ENCODE data around the gene TTLL5.

GRCh38 chr14:75996488-75996887 lies 335.4 kb downstream of the TTLL5 start:
- TF ChIP-seq TARDBP (IDR thresholded peaks at IDR 0.05) (no peak), DEAF1 (CRISPR knock-in tag; IDR thresholded peaks at IDR 0.05) (no peak)
- TF ChIP-seq, protein P1, sequence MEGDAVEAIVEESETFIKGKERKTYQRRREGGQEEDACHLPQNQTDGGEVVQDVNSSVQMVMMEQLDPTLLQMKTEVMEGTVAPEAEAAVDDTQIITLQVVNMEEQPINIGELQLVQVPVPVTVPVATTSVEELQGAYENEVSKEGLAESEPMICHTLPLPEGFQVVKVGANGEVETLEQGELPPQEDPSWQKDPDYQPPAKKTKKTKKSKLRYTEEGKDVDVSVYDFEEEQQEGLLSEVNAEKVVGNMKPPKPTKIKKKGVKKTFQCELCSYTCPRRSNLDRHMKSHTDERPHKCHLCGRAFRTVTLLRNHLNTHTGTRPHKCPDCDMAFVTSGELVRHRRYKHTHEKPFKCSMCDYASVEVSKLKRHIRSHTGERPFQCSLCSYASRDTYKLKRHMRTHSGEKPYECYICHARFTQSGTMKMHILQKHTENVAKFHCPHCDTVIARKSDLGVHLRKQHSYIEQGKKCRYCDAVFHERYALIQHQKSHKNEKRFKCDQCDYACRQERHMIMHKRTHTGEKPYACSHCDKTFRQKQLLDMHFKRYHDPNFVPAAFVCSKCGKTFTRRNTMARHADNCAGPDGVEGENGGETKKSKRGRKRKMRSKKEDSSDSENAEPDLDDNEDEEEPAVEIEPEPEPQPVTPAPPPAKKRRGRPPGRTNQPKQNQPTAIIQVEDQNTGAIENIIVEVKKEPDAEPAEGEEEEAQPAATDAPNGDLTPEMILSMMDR (IDR thresholded peaks at IDR 0.05 in 2 of 3, conservative IDR thresholded peaks at IDR 0.05 in 1 of 3; ENCODE audit: insufficient read depth in 2 of 3, low read depth in 1 of 3, low read length in 3 of 3) = no peak
- TF ChIP-seq, protein P2, sequence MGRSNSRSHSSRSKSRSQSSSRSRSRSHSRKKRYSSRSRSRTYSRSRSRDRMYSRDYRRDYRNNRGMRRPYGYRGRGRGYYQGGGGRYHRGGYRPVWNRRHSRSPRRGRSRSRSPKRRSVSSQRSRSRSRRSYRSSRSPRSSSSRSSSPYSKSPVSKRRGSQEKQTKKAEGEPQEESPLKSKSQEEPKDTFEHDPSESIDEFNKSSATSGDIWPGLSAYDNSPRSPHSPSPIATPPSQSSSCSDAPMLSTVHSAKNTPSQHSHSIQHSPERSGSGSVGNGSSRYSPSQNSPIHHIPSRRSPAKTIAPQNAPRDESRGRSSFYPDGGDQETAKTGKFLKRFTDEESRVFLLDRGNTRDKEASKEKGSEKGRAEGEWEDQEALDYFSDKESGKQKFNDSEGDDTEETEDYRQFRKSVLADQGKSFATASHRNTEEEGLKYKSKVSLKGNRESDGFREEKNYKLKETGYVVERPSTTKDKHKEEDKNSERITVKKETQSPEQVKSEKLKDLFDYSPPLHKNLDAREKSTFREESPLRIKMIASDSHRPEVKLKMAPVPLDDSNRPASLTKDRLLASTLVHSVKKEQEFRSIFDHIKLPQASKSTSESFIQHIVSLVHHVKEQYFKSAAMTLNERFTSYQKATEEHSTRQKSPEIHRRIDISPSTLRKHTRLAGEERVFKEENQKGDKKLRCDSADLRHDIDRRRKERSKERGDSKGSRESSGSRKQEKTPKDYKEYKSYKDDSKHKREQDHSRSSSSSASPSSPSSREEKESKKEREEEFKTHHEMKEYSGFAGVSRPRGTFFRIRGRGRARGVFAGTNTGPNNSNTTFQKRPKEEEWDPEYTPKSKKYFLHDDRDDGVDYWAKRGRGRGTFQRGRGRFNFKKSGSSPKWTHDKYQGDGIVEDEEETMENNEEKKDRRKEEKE (IDR thresholded peaks at IDR 0.05; ENCODE audit: borderline replicate concordance in 1 of 2, control insufficient read depth in 1 of 2, low read depth in 2 of 2, low read length in 1 of 2) = no peak
